ENCODE data around the gene USP31. TPM values are rescaled to one million over a fixed set of nuclear protein-coding genes. Genes with fewer than 3 reads are reported as not detected.

The USP31 gene
- total and polyA plus RNA-seq, 10 donors, result 0.52 to 9.0 (median 5.5) TPM

DNA sequence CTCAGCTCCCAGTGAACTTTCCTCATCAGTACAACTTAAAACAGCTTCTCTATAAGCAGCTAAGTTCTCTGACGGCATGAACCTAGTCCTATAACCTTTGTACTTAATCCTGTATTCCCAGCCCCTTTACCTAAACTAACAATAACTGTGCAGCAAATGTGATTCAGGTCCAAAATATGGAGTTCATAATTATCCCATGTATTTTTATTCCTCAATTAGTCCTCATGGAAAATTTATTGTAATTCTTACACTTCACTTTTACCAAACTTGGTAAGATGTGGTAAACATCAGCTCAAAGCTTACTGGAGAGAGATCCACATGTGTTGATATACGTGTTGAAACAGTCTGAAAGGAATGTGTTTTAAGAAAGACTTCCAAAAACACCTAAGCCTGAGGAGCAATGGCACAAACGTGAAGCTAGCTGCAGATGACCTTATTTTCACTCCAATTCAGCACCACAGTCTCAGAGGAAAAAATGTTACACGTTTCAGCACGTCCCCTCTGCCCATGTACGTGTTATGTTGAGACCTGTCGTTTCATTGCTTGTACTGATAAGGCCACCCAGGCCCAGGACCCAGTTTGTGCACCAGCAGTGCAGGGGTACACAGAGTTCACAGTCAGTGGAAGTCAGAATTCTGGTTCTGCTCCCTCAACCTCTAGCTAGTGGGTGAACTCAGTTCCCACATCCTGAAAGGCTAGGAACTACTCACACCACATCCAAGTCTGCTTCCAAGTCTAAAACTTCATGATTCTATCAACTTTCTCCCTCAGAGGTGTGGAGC, 7.1 kb downstream of the USP31 start:
- Histone ChIP-seq H3K9me3 (peaks cover 0 to 17% (median 13%) of the 10 kb centered on the region in 8 donors), H3K4me3 (no peak overlapping the region), H3K4me1 (peaks cover 0 to 19% (median 2%) of the 10 kb centered on the region in 6 donors), H3K27ac (no peak overlapping the region), H3K36me3 (no peaks in the 10 kb centered on the region), H3K27me3 (replicated peaks in 1 of 7) (no peaks in the 10 kb centered on the region)
- WGBS, 5 donors, result 72 to 93% (median 84%) methylated on average over 7 of the region's 7 CpGs
- DNase-seq, result no peak
- intact Hi-C loops (cut with DNase I; ENCODE audit: low total_unique reads), result no loop called here
- TF ChIP-seq POLR2A (IDR thresholded peaks at IDR 0.05) (no peak), POLR2AphosphoS5 (IDR thresholded peaks at IDR 0.05) (no peak)
- TF ChIP-seq, protein P1, sequence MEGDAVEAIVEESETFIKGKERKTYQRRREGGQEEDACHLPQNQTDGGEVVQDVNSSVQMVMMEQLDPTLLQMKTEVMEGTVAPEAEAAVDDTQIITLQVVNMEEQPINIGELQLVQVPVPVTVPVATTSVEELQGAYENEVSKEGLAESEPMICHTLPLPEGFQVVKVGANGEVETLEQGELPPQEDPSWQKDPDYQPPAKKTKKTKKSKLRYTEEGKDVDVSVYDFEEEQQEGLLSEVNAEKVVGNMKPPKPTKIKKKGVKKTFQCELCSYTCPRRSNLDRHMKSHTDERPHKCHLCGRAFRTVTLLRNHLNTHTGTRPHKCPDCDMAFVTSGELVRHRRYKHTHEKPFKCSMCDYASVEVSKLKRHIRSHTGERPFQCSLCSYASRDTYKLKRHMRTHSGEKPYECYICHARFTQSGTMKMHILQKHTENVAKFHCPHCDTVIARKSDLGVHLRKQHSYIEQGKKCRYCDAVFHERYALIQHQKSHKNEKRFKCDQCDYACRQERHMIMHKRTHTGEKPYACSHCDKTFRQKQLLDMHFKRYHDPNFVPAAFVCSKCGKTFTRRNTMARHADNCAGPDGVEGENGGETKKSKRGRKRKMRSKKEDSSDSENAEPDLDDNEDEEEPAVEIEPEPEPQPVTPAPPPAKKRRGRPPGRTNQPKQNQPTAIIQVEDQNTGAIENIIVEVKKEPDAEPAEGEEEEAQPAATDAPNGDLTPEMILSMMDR (IDR thresholded peaks at IDR 0.05 in 8 of 11, conservative IDR thresholded peaks at IDR 0.05 in 3 of 11), result no peak

DNA sequence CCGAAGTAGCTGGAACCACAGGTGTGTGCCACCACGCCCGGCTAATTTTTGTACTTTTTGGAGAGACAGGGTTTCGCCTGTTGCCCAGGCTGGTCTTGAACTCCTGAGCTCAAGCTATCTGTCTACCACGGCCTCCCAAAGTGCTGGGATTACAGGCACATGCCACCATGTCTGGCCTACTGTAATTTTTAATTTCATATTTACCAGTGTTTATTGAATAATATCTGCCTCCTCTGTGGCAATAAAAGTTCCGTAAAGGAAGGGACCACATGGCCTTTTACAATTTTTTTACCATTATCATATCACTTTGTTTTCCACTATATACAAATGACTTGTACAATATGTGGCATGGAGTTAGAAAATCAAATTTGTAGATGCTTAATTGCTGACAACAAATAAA, 7.8 kb downstream of the USP31 start:
- intact Hi-C loops (cut with DNase I; ENCODE audit: low total_unique reads), result no loop called here
- DNase-seq, result no peak
- Histone ChIP-seq H3K9me3 (peaks cover 0 to 23% (median 20%) of the 10 kb centered on the region in 8 donors), H3K36me3 (no peaks in the 10 kb centered on the region), H3K4me1 (peaks cover 0 to 12% (median 2%) of the 10 kb centered on the region in 6 donors), H3K4me3 (no peak overlapping the region), H3K27ac (no peak overlapping the region), H3K27me3 (replicated peaks in 1 of 7) (no peaks in the 10 kb centered on the region)
- TF ChIP-seq POLR2AphosphoS5 (IDR thresholded peaks at IDR 0.05), result no peak
- TF ChIP-seq POLR2A (IDR thresholded peaks at IDR 0.05), result no peak
- TF ChIP-seq, protein P1 (IDR thresholded peaks at IDR 0.05 in 8 of 11, conservative IDR thresholded peaks at IDR 0.05 in 3 of 11), result no peak
- 92 to 97% (median 96%) methylated on average over 6 of the region's 6 CpGs for WGBS, 5 donors

DNA sequence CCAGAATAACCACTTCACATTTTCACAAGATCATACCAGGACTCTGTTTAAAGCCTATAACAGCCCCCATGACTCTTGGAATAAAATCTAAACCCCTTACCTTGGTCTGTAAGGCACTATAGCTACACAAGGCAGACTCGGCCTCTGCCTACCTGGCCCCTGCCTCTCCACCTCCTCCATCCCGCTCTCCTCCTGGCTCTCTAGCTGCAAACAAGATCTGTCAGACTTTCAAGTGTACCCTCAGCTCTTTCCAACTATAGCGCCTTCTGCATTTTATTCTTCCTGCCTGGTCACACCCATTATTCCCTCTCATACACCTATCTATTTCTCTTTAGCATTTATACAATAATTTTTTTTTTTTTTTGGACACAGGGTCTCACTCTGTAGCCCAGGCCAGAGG, 8.2 kb downstream of the USP31 start:
- no peak overlapping the region for H3K4me3 ChIP-seq
- H3K4me1 ChIP-seq, result peaks cover 0 to 8% (median 0%) of the 10 kb centered on the region in 6 donors
- H3K36me3 ChIP-seq, result no peaks in the 10 kb centered on the region
- H3K27me3 ChIP-seq (replicated peaks in 1 of 7), result no peaks in the 10 kb centered on the region
- no peak for DNase-seq
- H3K27ac ChIP-seq, result no peak overlapping the region
- intact Hi-C loops (cut with DNase I; ENCODE audit: low total_unique reads), result no loop called here
- 86 to 98% (median 96%) methylated on average over 3 of the region's 3 CpGs for WGBS, 5 donors
- TF ChIP-seq POLR2AphosphoS5 (IDR thresholded peaks at IDR 0.05) (no peak), POLR2A (IDR thresholded peaks at IDR 0.05) (no peak)
- TF ChIP-seq, protein P1 (IDR thresholded peaks at IDR 0.05 in 8 of 11, conservative IDR thresholded peaks at IDR 0.05 in 3 of 11), result no peak
- peaks cover 0 to 28% (median 21%) of the 10 kb centered on the region in 8 donors for H3K9me3 ChIP-seq

DNA sequence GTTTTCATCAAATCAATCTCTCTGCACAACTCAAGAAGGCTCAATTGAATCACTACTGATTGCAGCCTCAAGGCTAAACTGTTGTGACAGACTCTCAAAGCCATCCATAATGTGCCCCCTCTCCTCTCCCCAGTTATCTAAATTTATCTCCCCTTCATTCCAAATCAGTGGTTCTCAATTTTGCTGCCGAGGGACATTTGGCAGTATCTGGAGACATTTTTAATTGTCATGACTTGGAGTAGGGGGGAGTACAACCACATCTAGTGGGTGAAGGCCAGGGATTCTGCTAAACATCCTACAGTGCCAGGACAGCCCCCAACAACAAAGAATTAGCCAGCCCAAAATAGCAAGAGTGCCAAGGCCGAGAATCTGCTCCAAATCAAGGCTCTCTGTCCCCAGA, 9.1 kb downstream of the USP31 start:
- peaks cover 0 to 37% (median 23%) of the 10 kb centered on the region in 8 donors for H3K9me3 ChIP-seq

More for the DNA sequence above, 9.1 kb downstream of the USP31 start:
- Histone ChIP-seq H3K27me3 (replicated peaks in 1 of 7) (no peaks in the 10 kb centered on the region), H3K36me3 (no peaks in the 10 kb centered on the region), H3K4me3 (no peak overlapping the region), H3K27ac (no peak overlapping the region), H3K4me1 (peaks cover 0 to 3% (median 0%) of the 10 kb centered on the region in 6 donors)
- DNase-seq, result no peak
- intact Hi-C loops (cut with DNase I; ENCODE audit: low total_unique reads), result no loop called here
- 70 to 78% (median 74%) methylated on average over 2 of the region's 2 CpGs for WGBS, 5 donors
- TF ChIP-seq POLR2A (IDR thresholded peaks at IDR 0.05) (no peak), POLR2AphosphoS5 (IDR thresholded peaks at IDR 0.05) (no peak)
- TF ChIP-seq, protein P1 (IDR thresholded peaks at IDR 0.05 in 8 of 11, conservative IDR thresholded peaks at IDR 0.05 in 3 of 11), result no peak
